Cardiac septum (tissue), 1 donor: ENCODE measurements around the gene GSG1. TPM values are rescaled to one million over a fixed set of nuclear protein-coding genes. Genes with fewer than 3 reads are reported as not detected.

Experiments used
- DNase-seq: peaks from one replicate; pipeline ENCODE4 v3.0.0-alpha.2; 2020; ENCODE audit warnings: low spot score
- intact Hi-C: fragments of 100-400 bp; cut with DNase I; formaldehyde crosslinking; loops from one replicate; pipeline ENCODE4 v1.14.0; 2022
- total RNA-seq: library from RNA; stranded (reverse); fragmentation: NEBNext Ultra II Directional; extraction: Animal tissue kit (Norgen Biotek cat#: 25700); gene quantifications from one replicate; pipeline ENCODE4 v1.2.1, GENCODE V29; 2021
- donor health status: DM: no; HTN: no; CAD: no.

The GSG1 gene
- total RNA-seq, 1 donor from 2014 or later, result not detected

- no peak for DNase-seq
- intact Hi-C loops, result no loop called here
Measured at GRCh38 chr12:13124656-13125505, 21.4 kb upstream of the GSG1 start.

GRCh38 chr12:13121568-13121967 lies 18.1 kb upstream of the GSG1 start:
- intact Hi-C loops, result no loop called here
- no peak for DNase-seq

- intact Hi-C loops, result no loop called here
- no peak for DNase-seq
Measured at GRCh38 chr12:13120413-13120812, 16.9 kb upstream of the GSG1 start.

- no peak for DNase-seq
- intact Hi-C loops, result no loop called here
Measured at GRCh38 chr12:13119826-13120225, 16.4 kb upstream of the GSG1 start.

GRCh38 chr12:13117029-13117428 lies 13.6 kb upstream of the GSG1 start:
- intact Hi-C loops, result no loop called here
- DNase-seq, result no peak

- no peak for DNase-seq
- intact Hi-C loops, result no loop called here
Measured at GRCh38 chr12:13116259-13116658, 12.8 kb upstream of the GSG1 start.

GRCh38 chr12:13114251-13115052 lies 11.0 kb upstream of the GSG1 start:
- no peak for DNase-seq
- intact Hi-C loops, result no loop called here

- DNase-seq, result no peak
- intact Hi-C loops, result no loop called here
Measured at GRCh38 chr12:13112968-13113367, 9.5 kb upstream of the GSG1 start.

- DNase-seq, result no peak
- intact Hi-C loops, result no loop called here
Measured at GRCh38 chr12:13106666-13107065, 3.2 kb upstream of the GSG1 start.

GRCh38 chr12:13105781-13106180 lies 2.3 kb upstream of the GSG1 start:
- intact Hi-C loops, result no loop called here
- no peak for DNase-seq

- intact Hi-C loops, result loop anchor here (5.0 kb wide), 2 partner anchors 43 to 102 kb away; partner anchors contain the start of gene HEBP1
- DNase-seq, result no peak
Measured at GRCh38 chr12:13104409-13104808, 942 bp upstream of the GSG1 start.

GRCh38 chr12:13102461-13103195 lies 839 bp downstream of the GSG1 start:
- no peak for DNase-seq
- intact Hi-C loops, result loop anchor here (5.0 kb wide), 2 partner anchors 45 to 100 kb away; partner anchors contain the start of gene HEBP1

- intact Hi-C loops, result loop anchor here (5.0 kb wide), 2 partner anchors 45 to 100 kb away; partner anchors contain the start of gene HEBP1
- DNase-seq, result no peak
Measured at GRCh38 chr12:13101821-13102375, 1.6 kb downstream of the GSG1 start.

GRCh38 chr12:13100882-13101769 lies 2.3 kb downstream of the GSG1 start:
- DNase-seq, result peak; percentile 94
- intact Hi-C loops, result loop anchor here (5.0 kb wide), 2 partner anchors 46 to 99 kb away; partner anchors contain the start of gene HEBP1

GRCh38 chr12:13100605-13100881 lies 2.9 kb downstream of the GSG1 start:
- intact Hi-C loops, result loop anchor here (5.0 kb wide), 2 partner anchors 47 to 98 kb away; partner anchors contain the start of gene HEBP1
- DNase-seq, result no peak

- no peak for DNase-seq
- intact Hi-C loops, result loop anchor here (5.0 to 10.0 kb wide), 3 partner anchors 47 to 185 kb away; partner anchors contain the start of gene HEBP1
Measured at GRCh38 chr12:13099844-13100604, 3.4 kb downstream of the GSG1 start.

GRCh38 chr12:13099066-13099843 lies 4.2 kb downstream of the GSG1 start:
- no peak for DNase-seq
- intact Hi-C loops, result loop anchor here (10.0 kb wide), 1 partner anchor 184 kb away; no protein-coding TSS in a partner anchor
